GM10266 (cell line): ENCODE measurements around the gene ADGRF4.

ENCODE experiments used
- DNase-seq: peaks from one replicate; pipeline ENCODE4 v3.0.0; 2012; ENCODE audit errors: extremely low spot score
- TF ChIP-seq, protein P1 (sequence below): IDR thresholded peaks from 2 replicates; pipeline ENCODE4 v1.5.1; 2012; ENCODE audit warnings: mild to moderate bottlenecking, low read depth; ENCODE audit not compliant: control insufficient read depth, insufficient read depth; ENCODE audit errors: missing control alignments

Gene ADGRF4

GRCh38 chr6:47729457-47729856 lies 31.1 kb downstream of the ADGRF4 start:
- no peak for DNase-seq
- TF ChIP-seq, protein P1, sequence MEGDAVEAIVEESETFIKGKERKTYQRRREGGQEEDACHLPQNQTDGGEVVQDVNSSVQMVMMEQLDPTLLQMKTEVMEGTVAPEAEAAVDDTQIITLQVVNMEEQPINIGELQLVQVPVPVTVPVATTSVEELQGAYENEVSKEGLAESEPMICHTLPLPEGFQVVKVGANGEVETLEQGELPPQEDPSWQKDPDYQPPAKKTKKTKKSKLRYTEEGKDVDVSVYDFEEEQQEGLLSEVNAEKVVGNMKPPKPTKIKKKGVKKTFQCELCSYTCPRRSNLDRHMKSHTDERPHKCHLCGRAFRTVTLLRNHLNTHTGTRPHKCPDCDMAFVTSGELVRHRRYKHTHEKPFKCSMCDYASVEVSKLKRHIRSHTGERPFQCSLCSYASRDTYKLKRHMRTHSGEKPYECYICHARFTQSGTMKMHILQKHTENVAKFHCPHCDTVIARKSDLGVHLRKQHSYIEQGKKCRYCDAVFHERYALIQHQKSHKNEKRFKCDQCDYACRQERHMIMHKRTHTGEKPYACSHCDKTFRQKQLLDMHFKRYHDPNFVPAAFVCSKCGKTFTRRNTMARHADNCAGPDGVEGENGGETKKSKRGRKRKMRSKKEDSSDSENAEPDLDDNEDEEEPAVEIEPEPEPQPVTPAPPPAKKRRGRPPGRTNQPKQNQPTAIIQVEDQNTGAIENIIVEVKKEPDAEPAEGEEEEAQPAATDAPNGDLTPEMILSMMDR, result no peak

DNA sequence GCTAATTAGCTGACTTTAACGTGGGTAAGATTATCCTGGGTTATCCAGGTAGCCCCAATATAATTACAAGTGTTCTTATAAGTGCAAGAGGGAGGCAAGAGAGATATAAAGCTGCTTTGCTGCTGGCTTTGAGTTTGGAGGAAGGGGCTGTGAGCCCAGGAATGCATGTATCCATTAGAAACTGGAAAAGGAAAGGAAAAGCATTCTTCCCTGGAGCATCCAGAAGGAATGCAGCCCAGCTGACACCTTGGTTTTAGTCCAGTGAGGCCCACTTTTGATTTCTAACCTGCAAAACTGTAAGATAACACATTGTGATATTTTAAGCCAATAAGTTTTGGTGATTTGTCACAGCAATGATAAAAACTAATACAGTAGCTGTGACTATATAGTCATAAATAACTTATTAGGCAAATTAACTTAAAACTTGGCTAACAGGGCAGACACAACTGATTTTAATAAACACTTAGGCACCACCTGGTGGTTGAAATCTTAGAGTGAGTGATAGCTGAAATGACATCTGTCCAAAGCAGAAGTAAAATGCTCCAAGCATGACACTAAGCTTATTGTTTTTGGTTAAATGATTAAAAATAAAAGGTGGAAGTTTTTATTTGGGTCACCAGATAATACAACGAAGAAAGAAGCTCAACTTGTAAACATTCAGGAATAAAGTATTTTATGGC lies 35.6 kb downstream of the ADGRF4 start:
- TF ChIP-seq, protein P1, result peak; percentile 59
- DNase-seq, result peak; percentile 24

DNA sequence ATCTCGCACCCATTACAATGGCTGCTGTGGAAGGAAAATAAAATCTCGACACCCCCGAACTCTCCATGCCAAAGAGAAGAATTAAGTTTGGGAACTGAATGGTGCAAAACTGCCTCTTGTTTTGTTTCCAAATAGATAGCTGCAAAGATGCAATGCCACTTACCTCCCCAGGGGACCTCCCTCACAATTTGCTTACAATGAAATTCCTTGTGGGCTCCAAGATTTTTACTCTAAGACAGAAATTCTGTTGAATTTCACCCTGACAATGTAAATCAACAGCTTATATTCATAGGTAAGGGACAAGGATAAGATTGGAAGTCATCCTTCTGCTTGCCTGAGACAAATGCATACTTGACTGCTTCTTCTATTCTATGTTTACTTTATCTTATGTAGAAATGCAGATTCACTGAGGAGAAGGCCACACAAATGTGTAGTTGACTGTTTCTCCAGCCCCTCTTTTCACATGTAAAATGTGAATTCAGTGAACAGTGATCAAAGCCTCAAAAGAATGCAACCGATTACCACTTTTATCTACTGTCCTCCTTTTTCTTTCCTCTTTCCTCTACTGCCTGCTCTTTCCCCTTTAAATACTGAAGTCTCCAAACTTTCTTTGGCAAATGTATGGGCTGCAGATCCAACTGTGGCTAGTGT lies 36.6 kb downstream of the ADGRF4 start:
- DNase-seq, result no peak
- TF ChIP-seq, protein P1, result no peak

- TF ChIP-seq, protein P1, result no peak
- no peak for DNase-seq
Observed at GRCh38 chr6:47736083-47736700, 37.8 kb downstream of the ADGRF4 start.

DNA sequence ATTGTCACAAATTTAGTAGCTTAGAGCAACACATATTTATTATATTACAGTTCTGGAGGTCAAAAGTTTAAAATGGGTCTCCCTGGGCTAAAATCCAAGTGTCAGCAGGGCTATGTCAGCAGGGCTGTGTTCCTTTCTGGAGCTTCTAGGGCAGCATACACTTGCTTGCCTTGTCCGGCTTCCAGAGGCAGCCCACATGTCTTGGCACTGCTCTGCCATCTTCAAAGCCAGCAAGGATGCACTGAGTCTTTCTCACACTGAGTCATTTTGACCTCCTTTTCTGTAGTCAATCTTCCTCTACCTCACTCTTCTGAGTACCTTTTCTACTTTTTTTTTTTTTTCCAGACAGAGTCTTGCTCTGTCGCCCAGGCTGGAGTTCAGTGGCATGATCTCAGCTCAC lies 39.0 kb downstream of the ADGRF4 start:
- TF ChIP-seq, protein P1, result no peak
- DNase-seq, result no peak

GRCh38 chr6:47740714-47741113 lies 42.3 kb downstream of the ADGRF4 start:
- TF ChIP-seq, protein P1, result no peak
- no peak for DNase-seq

GRCh38 chr6:47741807-47742206 lies 43.4 kb downstream of the ADGRF4 start:
- TF ChIP-seq, protein P1, result no peak
- DNase-seq, result no peak
